ENCODE measurements around the gene ADAMTS17.

ADAMTS17 gene

DNA sequence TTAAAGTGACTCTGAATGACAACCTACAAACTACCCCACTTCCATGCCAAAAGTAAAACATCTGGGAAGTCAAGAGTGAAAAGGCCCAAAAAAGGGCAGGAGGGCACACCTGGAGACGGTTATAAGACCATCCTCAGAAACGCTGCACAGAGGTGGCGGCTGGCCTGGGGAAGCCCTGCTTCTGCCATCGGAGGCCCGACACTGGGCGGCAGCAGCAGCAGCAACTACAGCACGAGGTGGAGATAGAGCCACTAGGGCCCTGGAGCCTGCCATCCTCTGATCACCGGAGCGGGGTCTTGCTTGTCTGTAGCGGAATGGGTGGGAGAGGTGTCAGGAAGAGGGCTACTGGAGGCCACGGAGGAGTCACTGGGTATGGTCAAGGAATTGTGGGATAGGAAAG, 283.3 kb downstream of the ADAMTS17 start:
- TF ChIP-seq CEBPB (IDR thresholded peaks at IDR 0.05): no peak
- TF ChIP-seq FOXM1 (IDR thresholded peaks at IDR 0.05; ENCODE audit: borderline replicate concordance, low read depth): no peak
- no peak for TF ChIP-seq RAD21 (IDR thresholded peaks at IDR 0.05; ENCODE audit: low read depth)
- TF ChIP-seq ZBTB7A (IDR thresholded peaks at IDR 0.05; ENCODE audit: low read depth): no peak
- TF ChIP-seq CREB1 (IDR thresholded peaks at IDR 0.05; ENCODE audit: low read depth): no peak
- TF ChIP-seq YY1 (IDR thresholded peaks at IDR 0.05; ENCODE audit: low read depth): no peak
- no peak for TF ChIP-seq REST (IDR thresholded peaks at IDR 0.05; ENCODE audit: low read depth)
- TF ChIP-seq TAF1 (IDR thresholded peaks at IDR 0.05; ENCODE audit: low read depth): no peak

DNA sequence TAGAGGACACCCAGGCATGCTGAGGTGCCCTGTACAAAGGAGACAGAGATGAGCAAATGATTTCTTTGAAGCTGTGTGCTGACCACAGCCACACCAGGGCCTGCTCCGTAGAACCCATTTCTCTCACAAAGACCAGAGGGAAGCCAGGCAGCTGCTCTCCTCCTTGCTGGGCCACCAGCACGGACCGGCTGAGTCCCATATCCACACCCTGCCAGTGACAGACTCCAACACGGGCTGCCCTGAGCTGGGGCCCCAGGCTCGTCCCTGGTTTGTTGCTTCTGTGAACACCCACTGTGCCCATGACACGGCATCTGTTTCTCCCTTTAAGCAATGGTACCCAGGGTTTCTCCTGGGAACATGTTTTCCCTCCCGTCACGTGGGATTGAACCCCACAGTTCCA, 284.5 kb downstream of the ADAMTS17 start:
- TF ChIP-seq CREB1 (IDR thresholded peaks at IDR 0.05; ENCODE audit: low read depth) (no peak), TEAD4 (IDR thresholded peaks at IDR 0.05) (no peak), CEBPB (IDR thresholded peaks at IDR 0.05) (no peak), NFIC (IDR thresholded peaks at IDR 0.05) (no peak), TAF1 (IDR thresholded peaks at IDR 0.05; ENCODE audit: low read depth) (no peak), YY1 (IDR thresholded peaks at IDR 0.05; ENCODE audit: low read depth) (no peak), FOXM1 (IDR thresholded peaks at IDR 0.05; ENCODE audit: borderline replicate concordance, low read depth) (no peak), EP300 (IDR thresholded peaks at IDR 0.05; ENCODE audit: borderline replicate concordance) (no peak), TCF12 (IDR thresholded peaks at IDR 0.05; ENCODE audit: low read depth) (no peak), USF1 (IDR thresholded peaks at IDR 0.05) (no peak), ZBTB7A (IDR thresholded peaks at IDR 0.05; ENCODE audit: low read depth) (no peak), REST (IDR thresholded peaks at IDR 0.05; ENCODE audit: low read depth) (no peak), RAD21 (IDR thresholded peaks at IDR 0.05; ENCODE audit: low read depth) (no peak), EGR1 (IDR thresholded peaks at IDR 0.05) (no peak)
- TF ChIP-seq, protein P1, sequence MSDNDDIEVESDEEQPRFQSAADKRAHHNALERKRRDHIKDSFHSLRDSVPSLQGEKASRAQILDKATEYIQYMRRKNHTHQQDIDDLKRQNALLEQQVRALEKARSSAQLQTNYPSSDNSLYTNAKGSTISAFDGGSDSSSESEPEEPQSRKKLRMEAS (IDR thresholded peaks at IDR 0.05): no peak

DNA sequence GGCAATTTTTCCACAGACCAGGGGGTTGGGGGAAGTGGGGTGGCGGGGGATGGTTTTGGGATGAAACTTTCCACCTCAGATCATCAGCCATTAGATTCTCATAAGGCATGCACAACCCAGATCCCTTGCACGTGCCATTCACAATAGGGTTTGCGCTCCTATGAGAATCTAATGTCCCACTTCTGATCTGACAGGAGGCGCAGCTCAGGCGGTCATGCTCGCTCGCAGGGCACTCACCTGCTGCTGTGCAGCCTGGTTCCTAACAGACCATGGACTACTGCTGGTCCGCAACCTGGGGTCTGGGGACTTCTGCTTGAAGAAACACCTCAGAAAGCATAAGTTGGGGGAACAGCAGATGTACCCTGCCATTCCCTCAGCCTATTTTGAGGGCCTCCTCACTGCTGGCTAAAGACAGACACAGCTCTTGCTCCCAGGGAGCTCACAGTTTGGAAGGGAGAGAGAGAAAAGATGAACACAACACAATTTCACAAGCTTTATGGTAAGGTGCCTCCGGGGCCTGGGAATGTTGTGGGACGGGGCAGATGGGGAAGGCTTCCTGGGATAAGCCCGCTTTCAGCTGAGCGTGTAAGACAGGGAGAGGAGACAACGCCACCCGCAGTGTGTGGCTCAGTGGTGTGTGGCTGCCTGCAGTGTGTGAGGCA, 285.2 kb downstream of the ADAMTS17 start:
- TF ChIP-seq, protein P1 (IDR thresholded peaks at IDR 0.05): no peak
- no peak for TF ChIP-seq REST (IDR thresholded peaks at IDR 0.05; ENCODE audit: low read depth)
- TF ChIP-seq FOXM1 (IDR thresholded peaks at IDR 0.05; ENCODE audit: borderline replicate concordance, low read depth): no peak
- no peak for TF ChIP-seq TAF1 (IDR thresholded peaks at IDR 0.05; ENCODE audit: low read depth)
- no peak for TF ChIP-seq ZBTB7A (IDR thresholded peaks at IDR 0.05; ENCODE audit: low read depth)
- TF ChIP-seq EGR1 (IDR thresholded peaks at IDR 0.05): no peak
- no peak for TF ChIP-seq TEAD4 (IDR thresholded peaks at IDR 0.05)
- TF ChIP-seq NFIC (IDR thresholded peaks at IDR 0.05): no peak
- TF ChIP-seq RAD21 (IDR thresholded peaks at IDR 0.05; ENCODE audit: low read depth): no peak
- no peak for TF ChIP-seq CREB1 (IDR thresholded peaks at IDR 0.05; ENCODE audit: low read depth)
- no peak for TF ChIP-seq YY1 (IDR thresholded peaks at IDR 0.05; ENCODE audit: low read depth)
- no peak for TF ChIP-seq CEBPB (IDR thresholded peaks at IDR 0.05)
- TF ChIP-seq TCF12 (IDR thresholded peaks at IDR 0.05; ENCODE audit: low read depth): no peak
- TF ChIP-seq USF1 (IDR thresholded peaks at IDR 0.05): no peak
- no peak for TF ChIP-seq EP300 (IDR thresholded peaks at IDR 0.05; ENCODE audit: borderline replicate concordance)

DNA sequence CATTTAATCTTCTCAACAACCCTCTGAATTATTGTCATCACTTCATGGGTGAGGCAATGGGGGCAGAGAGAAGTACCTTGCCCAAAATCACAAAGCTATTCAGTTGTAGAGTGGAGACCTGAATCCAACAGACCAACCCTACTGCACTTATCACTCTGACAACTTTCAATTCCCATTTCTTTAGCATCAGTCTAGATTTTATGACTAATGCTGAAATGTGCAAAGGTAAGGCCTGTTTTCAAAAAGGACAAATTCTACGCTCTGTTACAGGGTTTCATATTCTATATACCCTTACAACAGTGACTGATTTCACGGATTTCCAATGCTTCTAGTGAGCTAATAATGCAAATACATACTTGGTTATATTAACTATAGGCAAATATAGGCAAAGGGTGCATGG, 286.0 kb downstream of the ADAMTS17 start:
- no peak for TF ChIP-seq TAF1 (IDR thresholded peaks at IDR 0.05; ENCODE audit: low read depth)
- no peak for TF ChIP-seq CREB1 (IDR thresholded peaks at IDR 0.05; ENCODE audit: low read depth)
- TF ChIP-seq USF1 (IDR thresholded peaks at IDR 0.05): no peak
- TF ChIP-seq REST (IDR thresholded peaks at IDR 0.05; ENCODE audit: low read depth): no peak
- TF ChIP-seq TCF12 (IDR thresholded peaks at IDR 0.05; ENCODE audit: low read depth): no peak
- TF ChIP-seq ZBTB7A (IDR thresholded peaks at IDR 0.05; ENCODE audit: low read depth): no peak
- no peak for TF ChIP-seq EGR1 (IDR thresholded peaks at IDR 0.05)

Measured in Ishikawa (cell line).